IMR-90 (cell line): Measurements from ENCODE around the gene RUNX3.

ENCODE experiments used
- FOS ChIP-seq: fragments of 150-350 bp; IDR thresholded peaks from 2 replicates; pipeline ENCODE4 v1.6.1; 2016; ENCODE audit warnings: low read depth, low read length
- POLR2A ChIP-seq: IDR thresholded peaks from 2 replicates; pipeline ENCODE4 v1.6.1; 2012; ENCODE audit warnings: mild to moderate bottlenecking, low read depth, low read length
- TF ChIP-seq, protein P1 (sequence below): conservative IDR thresholded peaks from 2 replicates; pipeline ENCODE4 v1.5.1; 2012; ENCODE audit warnings: mild to moderate bottlenecking, low read depth, low read length, improper control_type of control experiment

DNA sequence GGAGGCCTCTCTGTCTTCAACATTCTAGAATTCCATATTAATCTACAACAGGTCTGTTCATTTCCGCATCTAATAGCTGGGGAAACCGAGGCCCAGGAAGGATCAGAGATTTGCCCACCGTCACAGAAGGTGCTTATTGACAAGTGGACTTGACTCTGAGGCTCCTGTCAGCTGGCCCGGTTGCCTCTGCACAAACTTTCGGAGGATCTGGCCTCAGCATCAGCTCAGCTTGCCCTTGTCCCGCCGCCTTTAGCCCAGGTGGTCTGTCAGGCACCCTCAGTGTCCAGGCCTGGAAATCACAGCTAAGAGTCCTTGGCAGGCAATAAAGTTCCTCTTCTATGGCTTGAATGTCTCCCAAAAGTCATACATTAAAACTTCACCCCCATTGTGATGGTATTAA lies 8.2 kb upstream of the RUNX3 start:
- TF ChIP-seq, protein P1, sequence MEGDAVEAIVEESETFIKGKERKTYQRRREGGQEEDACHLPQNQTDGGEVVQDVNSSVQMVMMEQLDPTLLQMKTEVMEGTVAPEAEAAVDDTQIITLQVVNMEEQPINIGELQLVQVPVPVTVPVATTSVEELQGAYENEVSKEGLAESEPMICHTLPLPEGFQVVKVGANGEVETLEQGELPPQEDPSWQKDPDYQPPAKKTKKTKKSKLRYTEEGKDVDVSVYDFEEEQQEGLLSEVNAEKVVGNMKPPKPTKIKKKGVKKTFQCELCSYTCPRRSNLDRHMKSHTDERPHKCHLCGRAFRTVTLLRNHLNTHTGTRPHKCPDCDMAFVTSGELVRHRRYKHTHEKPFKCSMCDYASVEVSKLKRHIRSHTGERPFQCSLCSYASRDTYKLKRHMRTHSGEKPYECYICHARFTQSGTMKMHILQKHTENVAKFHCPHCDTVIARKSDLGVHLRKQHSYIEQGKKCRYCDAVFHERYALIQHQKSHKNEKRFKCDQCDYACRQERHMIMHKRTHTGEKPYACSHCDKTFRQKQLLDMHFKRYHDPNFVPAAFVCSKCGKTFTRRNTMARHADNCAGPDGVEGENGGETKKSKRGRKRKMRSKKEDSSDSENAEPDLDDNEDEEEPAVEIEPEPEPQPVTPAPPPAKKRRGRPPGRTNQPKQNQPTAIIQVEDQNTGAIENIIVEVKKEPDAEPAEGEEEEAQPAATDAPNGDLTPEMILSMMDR, result no peak
- TF ChIP-seq POLR2A (no peak), FOS (no peak)
